Small intestine (tissue), 7 donors: Measurements from ENCODE around the gene COX10. TPM values are rescaled to one million over a fixed set of nuclear protein-coding genes. Genes with fewer than 3 reads are reported as not detected.

ENCODE experiments used
- DNase-seq, 2 donors: peaks; one replicate each; pipeline versions ENCODE4 v3.0.0 to v3.0.0-alpha.2; 2013
- FAIRE-seq: peaks from 2 replicates; lab custom pipeline; 2012; peaks lifted over from hg19 to GRCh38; lab: Jason Lieb, UNC
- H3K27ac ChIP-seq, 3 donors: one replicate each; pipeline ENCODE4 v1.5.1; 2013; ENCODE audit warnings: low read length in 2 of 3, mild to moderate bottlenecking in 2 of 3, control low read depth in 1 of 3, inconsistent platforms in 1 of 3, low read depth in 1 of 3, moderate library complexity in 1 of 3
- H3K27me3 ChIP-seq, 3 donors: one replicate each; pipeline ENCODE4 v1.6.1; 2013; ENCODE audit warnings: low read length in 3 of 3, inconsistent platforms in 1 of 3; ENCODE audit not compliant: control insufficient read depth in 3 of 3, insufficient read depth in 3 of 3
- H3K36me3 ChIP-seq, 3 donors: one replicate each; pipeline ENCODE4 v1.6.1; 2013; ENCODE audit warnings: low read length in 3 of 3, inconsistent platforms in 1 of 3, low read depth in 1 of 3, mild to moderate bottlenecking in 1 of 3, moderate library complexity in 1 of 3; ENCODE audit not compliant: control insufficient read depth in 3 of 3, insufficient read depth in 2 of 3
- H3K4me1 ChIP-seq, 3 donors: one replicate each; pipeline ENCODE4 v1.6.1; 2013; ENCODE audit warnings: low read length in 2 of 3, inconsistent platforms in 1 of 3, low read depth in 1 of 3, mild to moderate bottlenecking in 1 of 3, moderate library complexity in 1 of 3; ENCODE audit not compliant: control insufficient read depth in 3 of 3, insufficient read depth in 2 of 3
- H3K4me3 ChIP-seq, 3 donors: one replicate each; pipeline ENCODE4 v1.5.1; 2013; ENCODE audit warnings: low read length in 3 of 3, control low read depth in 1 of 3, inconsistent platforms in 1 of 3, low read depth in 1 of 3, mild to moderate bottlenecking in 1 of 3, moderate library complexity in 1 of 3
- H3K9me3 ChIP-seq, 2 donors: one replicate each; pipeline ENCODE4 v1.6.1; 2013; ENCODE audit warnings: low read depth in 1 of 2, low read length in 1 of 2; ENCODE audit not compliant: control insufficient read depth in 2 of 2, insufficient read depth in 1 of 2
- WGBS, 3 donors: extraction: QIAGEN DNeasy Blood & Tissue Kit; methylation state at CpG; one replicate each; pipeline ENCODE4 v1.1.7; 2013; 5-methylcytosine and 5-hydroxymethylcytosine counted together
- polyA plus RNA-seq, 4 donors: library from polyadenylated mRNA; stranded (reverse) in 3 of 4; unstranded in 1 of 4; fragments of 200-250 nt in 3 of 4; fragments of 120-200 nt in 1 of 4; gene quantifications; one replicate each; pipeline versions ENCODE4 v1.2.1 to v1.2.3, GENCODE V29; 2013
- donor health status: healthy with polysubstance abuse.
- donor health status: control.
- donor health status: control.
- donor health status: Bipolar disorder and iron deficiency.
- donor health status: healthy.

COX10 gene
- polyA plus RNA-seq, 4 donors = 10.8 to 18.1 (median 16.2) TPM

- H3K4me3 ChIP-seq = no peak overlapping the region
- H3K4me1 ChIP-seq = peaks cover 0 to 2% (median 0%) of the 10 kb centered on the region in 3 donors
- H3K27me3 ChIP-seq = no peaks in the 10 kb centered on the region
- peaks cover 0 to 6% (median 0%) of the 10 kb centered on the region in 3 donors for H3K36me3 ChIP-seq
- H3K27ac ChIP-seq = no peak overlapping the region
- FAIRE-seq (no peak), DNase-seq (no peak)
- H3K9me3 ChIP-seq = peaks cover 0 to 3% of the 10 kb centered on the region in 2 donors
- WGBS, 3 donors = 89 to 91% (median 90%) methylated on average over 4 of the region's 4 CpGs
Measured at GRCh38 chr17:14116263-14117024, 47.1 kb downstream of the COX10 start.

- peaks cover 0 to 3% of the 10 kb centered on the region in 2 donors for H3K9me3 ChIP-seq
- H3K27ac ChIP-seq = no peak overlapping the region
- no peaks in the 10 kb centered on the region for H3K27me3 ChIP-seq
- H3K36me3 ChIP-seq = peaks cover 0 to 6% (median 0%) of the 10 kb centered on the region in 3 donors
- no peak for FAIRE-seq
- no peak overlapping the region for H3K4me3 ChIP-seq
- no peak for DNase-seq
- H3K4me1 ChIP-seq = peaks cover 0 to under 1% (median 0%) of the 10 kb centered on the region in 3 donors
- WGBS, 3 donors = 75 to 90% (median 86%) methylated on average over 2 of the region's 2 CpGs
Measured at GRCh38 chr17:14118951-14119350, 49.6 kb downstream of the COX10 start.

- peaks cover 0 to 6% (median 0%) of the 10 kb centered on the region in 3 donors for H3K36me3 ChIP-seq
- no peak for FAIRE-seq
- H3K9me3 ChIP-seq = peaks cover 0 to 3% of the 10 kb centered on the region in 2 donors
- H3K4me3 ChIP-seq = no peak overlapping the region
- no peak for DNase-seq
- 79 to 95% (median 92%) methylated on average over 3 of the region's 3 CpGs for WGBS, 3 donors
- H3K27me3 ChIP-seq = no peaks in the 10 kb centered on the region
- H3K4me1 ChIP-seq = peaks cover 0 to 2% (median 0%) of the 10 kb centered on the region in 3 donors
- H3K27ac ChIP-seq = no peak overlapping the region
Measured at GRCh38 chr17:14119546-14119945, 50.2 kb downstream of the COX10 start.

GRCh38 chr17:14121952-14122351 is 52.6 kb downstream of the COX10 start:
- H3K27ac ChIP-seq = no peak overlapping the region
- peaks cover 0 to 3% of the 10 kb centered on the region in 2 donors for H3K9me3 ChIP-seq
- no peaks in the 10 kb centered on the region for H3K27me3 ChIP-seq
- H3K4me3 ChIP-seq = no peak overlapping the region
- peaks cover 0 to 6% (median 0%) of the 10 kb centered on the region in 3 donors for H3K36me3 ChIP-seq
- DNase-seq = no peak
- 86 to 93% (median 93%) methylated on average over 6 of the region's 6 CpGs for WGBS, 3 donors
- H3K4me1 ChIP-seq = peaks cover 0 to 2% (median 0%) of the 10 kb centered on the region in 3 donors
- FAIRE-seq = no peak

GRCh38 chr17:14123619-14124278 is 54.4 kb downstream of the COX10 start:
- FAIRE-seq (no peak), DNase-seq (no peak)
- WGBS, 3 donors = 55 to 72% (median 63%) methylated on average over 5 of the region's 5 CpGs
- H3K4me3 ChIP-seq = no peak overlapping the region
- H3K9me3 ChIP-seq = no peaks in the 10 kb centered on the region
- H3K27ac ChIP-seq = no peak overlapping the region
- H3K27me3 ChIP-seq = no peaks in the 10 kb centered on the region
- H3K4me1 ChIP-seq = peaks cover 0 to 2% (median 0%) of the 10 kb centered on the region in 3 donors
- H3K36me3 ChIP-seq = no peaks in the 10 kb centered on the region

GRCh38 chr17:14124854-14125253 is 55.5 kb downstream of the COX10 start:
- DNase-seq (no peak), FAIRE-seq (no peak)
- no peak overlapping the region for H3K27ac ChIP-seq
- H3K9me3 ChIP-seq = no peaks in the 10 kb centered on the region
- peaks cover 0 to 2% (median 0%) of the 10 kb centered on the region in 3 donors for H3K4me1 ChIP-seq
- WGBS, 3 donors = 48 to 79% (median 67%) methylated on average over 4 of the region's 4 CpGs
- H3K36me3 ChIP-seq = no peaks in the 10 kb centered on the region
- H3K27me3 ChIP-seq = no peaks in the 10 kb centered on the region
- H3K4me3 ChIP-seq = no peak overlapping the region

GRCh38 chr17:14125518-14126137 is 56.3 kb downstream of the COX10 start:
- peaks cover 0 to 2% (median 0%) of the 10 kb centered on the region in 3 donors for H3K4me1 ChIP-seq
- WGBS, 3 donors = 41 to 74% (median 46%) methylated on average over 6 of the region's 6 CpGs
- peak overlapping the region in 1 of 3 donors; percentile 20 for H3K27ac ChIP-seq
- H3K36me3 ChIP-seq = no peaks in the 10 kb centered on the region
- H3K9me3 ChIP-seq = no peaks in the 10 kb centered on the region
- peak overlapping the region in 1 of 3 donors; percentile 15 for H3K4me3 ChIP-seq
- FAIRE-seq (no peak), DNase-seq (peak in 1 of 2 donors; percentile 40)
- H3K27me3 ChIP-seq = no peaks in the 10 kb centered on the region

GRCh38 chr17:14133104-14133503 is 63.8 kb downstream of the COX10 start:
- peaks cover 0 to 2% (median 0%) of the 10 kb centered on the region in 3 donors for H3K4me1 ChIP-seq
- FAIRE-seq (peak; percentile 98), DNase-seq (peak; percentile 43 to 46)
- no peaks in the 10 kb centered on the region for H3K36me3 ChIP-seq
- no peaks in the 10 kb centered on the region for H3K9me3 ChIP-seq
- no peak overlapping the region for H3K27ac ChIP-seq
- no peaks in the 10 kb centered on the region for H3K27me3 ChIP-seq
- no peak overlapping the region for H3K4me3 ChIP-seq
